Measurements from ENCODE around the gene KLHL29.
"Not testable (repeated sequence)": the region's sequence is repeated elsewhere in the genome, so short reads cannot be mapped to it uniquely, and the experiment has no call there.

KLHL29 gene

GRCh38 chr2:23722255-23722654 lies 337.3 kb downstream of the KLHL29 start:
- DNase-seq (ENCODE audit: low read depth): no peak

- not testable (repeated sequence) for DNase-seq (ENCODE audit: low read depth)
Measured at GRCh38 chr2:23723029-23723428, 338.1 kb downstream of the KLHL29 start.

- DNase-seq (ENCODE audit: low read depth): no peak
Measured at GRCh38 chr2:23734416-23734815, 349.4 kb downstream of the KLHL29 start.

GRCh38 chr2:23736783-23737182 lies 351.8 kb downstream of the KLHL29 start:
- not testable (repeated sequence) for DNase-seq (ENCODE audit: low read depth)

GRCh38 chr2:23745068-23745725 lies 360.2 kb downstream of the KLHL29 start:
- DNase-seq (ENCODE audit: low read depth): no peak

GRCh38 chr2:23745726-23746105 lies 360.7 kb downstream of the KLHL29 start:
- no peak for DNase-seq (ENCODE audit: low read depth)

- no peak for DNase-seq (ENCODE audit: low read depth)
Measured at GRCh38 chr2:23746141-23746863, 361.3 kb downstream of the KLHL29 start.

GRCh38 chr2:23751747-23752265 lies 366.8 kb downstream of the KLHL29 start:
- no peak for DNase-seq (ENCODE audit: low read depth)

- no peak for DNase-seq (ENCODE audit: low read depth)
Measured at GRCh38 chr2:23753291-23754010, 368.5 kb downstream of the KLHL29 start.

GRCh38 chr2:23754970-23755369 lies 370.0 kb downstream of the KLHL29 start:
- DNase-seq (ENCODE audit: low read depth): no peak

GRCh38 chr2:23756593-23757292 lies 371.8 kb downstream of the KLHL29 start:
- DNase-seq (ENCODE audit: low read depth): no peak

- no peak for DNase-seq (ENCODE audit: low read depth)
Measured at GRCh38 chr2:23757686-23758433, 372.9 kb downstream of the KLHL29 start.

All from stimulated activated CD8-positive, alpha-beta memory T cell treated with anti-CD3 and anti-CD28 coated beads, Interleukin-12 subunit alpha, Interleukin-12 subunit beta, amount 100 ng/mL, for 4 hours (primary cell).